ENCODE measurements around the gene TTC24. TPM values are rescaled to one million over a fixed set of nuclear protein-coding genes. Genes with fewer than 3 reads are reported as not detected.

Gene TTC24
- total and polyA plus RNA-seq, 7 donors = 2.6 TPM; not detected in 6

- intact Hi-C loops (cut with DNase I) = loop anchor here (5.0 kb wide), 1 partner anchor 78 kb away; no protein-coding TSS in a partner anchor
These were observed 11.0 kb downstream of the TTC24 start for GRCh38 chr1:156590326-156591180.

GRCh38 chr1:156591181-156591431, 11.6 kb downstream of the TTC24 start:
- no peak for DNase-seq
- TF ChIP-seq, protein P1, sequence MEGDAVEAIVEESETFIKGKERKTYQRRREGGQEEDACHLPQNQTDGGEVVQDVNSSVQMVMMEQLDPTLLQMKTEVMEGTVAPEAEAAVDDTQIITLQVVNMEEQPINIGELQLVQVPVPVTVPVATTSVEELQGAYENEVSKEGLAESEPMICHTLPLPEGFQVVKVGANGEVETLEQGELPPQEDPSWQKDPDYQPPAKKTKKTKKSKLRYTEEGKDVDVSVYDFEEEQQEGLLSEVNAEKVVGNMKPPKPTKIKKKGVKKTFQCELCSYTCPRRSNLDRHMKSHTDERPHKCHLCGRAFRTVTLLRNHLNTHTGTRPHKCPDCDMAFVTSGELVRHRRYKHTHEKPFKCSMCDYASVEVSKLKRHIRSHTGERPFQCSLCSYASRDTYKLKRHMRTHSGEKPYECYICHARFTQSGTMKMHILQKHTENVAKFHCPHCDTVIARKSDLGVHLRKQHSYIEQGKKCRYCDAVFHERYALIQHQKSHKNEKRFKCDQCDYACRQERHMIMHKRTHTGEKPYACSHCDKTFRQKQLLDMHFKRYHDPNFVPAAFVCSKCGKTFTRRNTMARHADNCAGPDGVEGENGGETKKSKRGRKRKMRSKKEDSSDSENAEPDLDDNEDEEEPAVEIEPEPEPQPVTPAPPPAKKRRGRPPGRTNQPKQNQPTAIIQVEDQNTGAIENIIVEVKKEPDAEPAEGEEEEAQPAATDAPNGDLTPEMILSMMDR (IDR thresholded peaks at IDR 0.05) = no peak
- H3K36me3 ChIP-seq = peaks cover 0 to 34% (median 8%) of the 10 kb centered on the region in 4 donors
- intact Hi-C loops (cut with DNase I) = loop anchor here (5.0 kb wide), 1 partner anchor 79 kb away; no protein-coding TSS in a partner anchor
- H3K4me3 ChIP-seq = peak overlapping the region; percentile 54 to 83 (median 68)
- WGBS, 2 donors = 4 to 20% methylated on average over 6 of the region's 6 CpGs
- H3K4me1 ChIP-seq = peaks cover 0 to 17% (median 10%) of the 10 kb centered on the region in 4 donors
- H3K9me3 ChIP-seq = no peaks in the 10 kb centered on the region
- no peaks in the 10 kb centered on the region for H3K27me3 ChIP-seq
- H3K27ac ChIP-seq = peak overlapping the region; percentile 87 to 95 (median 90)

More at GRCh38 chr1:156590326-156591180, 11.0 kb downstream of the TTC24 start:
- peak overlapping the region; percentile 87 to 95 (median 90) for H3K27ac ChIP-seq
- peaks cover 0 to 17% (median 10%) of the 10 kb centered on the region in 4 donors for H3K4me1 ChIP-seq
- TF ChIP-seq POLR2AphosphoS5 (IDR thresholded peaks at IDR 0.05) (no peak), EP300 (IDR thresholded peaks at IDR 0.05) (no peak), POLR2A (IDR thresholded peaks at IDR 0.05) (no peak)
- peak overlapping the region in 1 of 4 donors; percentile 64 for H3K4me3 ChIP-seq
- no peaks in the 10 kb centered on the region for H3K27me3 ChIP-seq
- no peak for DNase-seq
- H3K9me3 ChIP-seq = no peaks in the 10 kb centered on the region
- peaks cover 0 to 28% (median 5%) of the 10 kb centered on the region in 4 donors for H3K36me3 ChIP-seq
- WGBS, 2 donors = 79 to 85% methylated on average over 10 of the region's 10 CpGs

- Histone ChIP-seq H3K9me3 (no peaks in the 10 kb centered on the region), H3K4me1 (peaks cover 0 to 17% (median 10%) of the 10 kb centered on the region in 4 donors), H3K27ac (peak within 1 kb of the TSS; percentile 87 to 95 (median 90)), H3K4me3 (peak within 1 kb of the TSS; percentile 54 to 83 (median 68)), H3K27me3 (no peaks in the 10 kb centered on the region), H3K36me3 (peaks cover 0 to 39% (median 10%) of the 10 kb centered on the region in 4 donors)
- peak; percentile 88 for DNase-seq
- intact Hi-C loops (cut with DNase I) = loop anchor here (5.0 kb wide), 1 partner anchor 79 kb away; no protein-coding TSS in a partner anchor
- TF ChIP-seq POLR2AphosphoS5 (IDR thresholded peaks at IDR 0.05) = peak; percentile 65 to 82 (median 76)
- TF ChIP-seq, protein P1 (IDR thresholded peaks at IDR 0.05) = no peak
- TF ChIP-seq POLR2A (IDR thresholded peaks at IDR 0.05) = peak; percentile 46 to 72
- no peak for TF ChIP-seq EP300 (IDR thresholded peaks at IDR 0.05)
- 1% methylated on average over 60 of the region's 60 CpGs for WGBS, 2 donors
These were observed 12.1 kb downstream of the TTC24 start, which contains the start of gene NAXE for GRCh38 chr1:156591432-156592157. TSS of gene NAXE (plus strand) at chr1:156591776. CDS start at chr1:156591805, 29 bp downstream.

DNA sequence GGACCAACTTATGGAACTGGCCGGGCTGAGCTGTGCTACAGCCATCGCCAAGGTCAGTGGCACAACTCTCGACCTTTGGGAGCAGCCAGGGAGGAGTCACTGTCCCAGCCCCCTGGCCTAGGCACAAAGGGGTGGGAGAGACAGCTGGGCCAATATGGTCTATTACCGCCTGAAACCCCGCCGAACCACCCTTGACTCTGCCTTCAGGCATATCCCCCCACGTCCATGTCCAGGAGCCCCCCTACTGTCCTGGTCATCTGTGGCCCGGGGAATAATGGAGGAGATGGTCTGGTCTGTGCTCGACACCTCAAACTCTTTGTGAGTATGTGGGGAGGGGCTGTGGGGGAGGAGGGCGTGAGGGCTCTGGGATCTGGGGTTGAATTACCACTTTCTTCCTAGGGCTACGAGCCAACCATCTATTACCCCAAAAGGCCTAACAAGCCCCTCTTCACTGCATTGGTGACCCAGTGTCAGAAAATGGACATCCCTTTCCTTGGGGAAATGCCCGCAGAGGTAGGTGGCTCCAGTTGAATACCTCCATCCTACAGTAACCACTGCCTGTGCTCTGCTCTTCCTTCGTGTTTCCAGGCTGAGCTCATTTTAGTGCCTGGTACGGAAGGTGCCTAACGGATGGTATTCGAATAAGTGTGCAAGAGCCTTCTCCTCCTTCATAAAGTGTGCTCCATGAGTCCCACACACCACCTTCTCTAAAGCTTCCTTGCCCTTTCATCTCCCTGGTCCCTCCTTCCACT, 12.8 kb downstream of the TTC24 start:
- no peaks in the 10 kb centered on the region for H3K9me3 ChIP-seq
- 37 to 52% methylated on average over 16 of the region's 16 CpGs for WGBS, 2 donors
- H3K27ac ChIP-seq = peak overlapping the region; percentile 87 to 95 (median 90)
- H3K27me3 ChIP-seq = no peaks in the 10 kb centered on the region
- peaks cover 0 to 46% (median 12%) of the 10 kb centered on the region in 4 donors for H3K36me3 ChIP-seq
- peaks cover 0 to 17% (median 10%) of the 10 kb centered on the region in 4 donors for H3K4me1 ChIP-seq
- TF ChIP-seq POLR2A (IDR thresholded peaks at IDR 0.05) = no peak
- TF ChIP-seq, protein P1 (IDR thresholded peaks at IDR 0.05) = no peak
- no peak for TF ChIP-seq EP300 (IDR thresholded peaks at IDR 0.05)
- TF ChIP-seq POLR2AphosphoS5 (IDR thresholded peaks at IDR 0.05) = no peak
- intact Hi-C loops (cut with DNase I) = loop anchor here (5.0 kb wide), 1 partner anchor 80 kb away; no protein-coding TSS in a partner anchor
- no peak for DNase-seq
- H3K4me3 ChIP-seq = peak overlapping the region; percentile 54 to 83 (median 68)
